Activated naive CD4-positive, alpha-beta T cell treated with anti-CD3 and anti-CD28 coated beads, Interleukin-2, amount 50 U/mL, for 72 hours (primary cell): Measurements from ENCODE around the gene XRCC4. TPM values are rescaled to one million over a fixed set of nuclear protein-coding genes. Genes with fewer than 3 reads are reported as not detected.

ENCODE experiments used
- ATAC-seq, 2 donors: fragments of 150-1000 bp; cut with Tn5 transposase; 2 replicates each; pipeline ENCODE4 v1.10.0; 2021; ENCODE audit warnings: mild to moderate bottlenecking in 2 of 2, moderate library complexity in 2 of 2
- DNase-seq, 2 donors: peaks; one replicate each; pipeline ENCODE4 v3.0.0; 2021 to 2022; ENCODE audit warnings: low spot score in 2 of 2
- H3K27ac Mint-ChIP-seq, 2 donors: one replicate each; pipeline ENCODE4 v1.8.0; 2022; ENCODE audit warnings: mild to moderate bottlenecking in 2 of 2, mixed read lengths in 2 of 2
- H3K36me3 Mint-ChIP-seq, 2 donors: one replicate each; pipeline ENCODE4 v1.8.0; 2022; ENCODE audit warnings: mixed read lengths in 2 of 2
- H3K9me3 Mint-ChIP-seq, 2 donors: one replicate each; pipeline ENCODE4 v1.8.0; 2022; ENCODE audit warnings: mixed read lengths in 2 of 2
- total RNA-seq, 2 donors: library from RNA; stranded (reverse); gene quantifications; one replicate each; pipeline ENCODE4 v1.2.3, GENCODE V29; 2022

The XRCC4 gene
- total RNA-seq = 10 to 100 TPM; 13.3 to 13.6 TPM

DNA sequence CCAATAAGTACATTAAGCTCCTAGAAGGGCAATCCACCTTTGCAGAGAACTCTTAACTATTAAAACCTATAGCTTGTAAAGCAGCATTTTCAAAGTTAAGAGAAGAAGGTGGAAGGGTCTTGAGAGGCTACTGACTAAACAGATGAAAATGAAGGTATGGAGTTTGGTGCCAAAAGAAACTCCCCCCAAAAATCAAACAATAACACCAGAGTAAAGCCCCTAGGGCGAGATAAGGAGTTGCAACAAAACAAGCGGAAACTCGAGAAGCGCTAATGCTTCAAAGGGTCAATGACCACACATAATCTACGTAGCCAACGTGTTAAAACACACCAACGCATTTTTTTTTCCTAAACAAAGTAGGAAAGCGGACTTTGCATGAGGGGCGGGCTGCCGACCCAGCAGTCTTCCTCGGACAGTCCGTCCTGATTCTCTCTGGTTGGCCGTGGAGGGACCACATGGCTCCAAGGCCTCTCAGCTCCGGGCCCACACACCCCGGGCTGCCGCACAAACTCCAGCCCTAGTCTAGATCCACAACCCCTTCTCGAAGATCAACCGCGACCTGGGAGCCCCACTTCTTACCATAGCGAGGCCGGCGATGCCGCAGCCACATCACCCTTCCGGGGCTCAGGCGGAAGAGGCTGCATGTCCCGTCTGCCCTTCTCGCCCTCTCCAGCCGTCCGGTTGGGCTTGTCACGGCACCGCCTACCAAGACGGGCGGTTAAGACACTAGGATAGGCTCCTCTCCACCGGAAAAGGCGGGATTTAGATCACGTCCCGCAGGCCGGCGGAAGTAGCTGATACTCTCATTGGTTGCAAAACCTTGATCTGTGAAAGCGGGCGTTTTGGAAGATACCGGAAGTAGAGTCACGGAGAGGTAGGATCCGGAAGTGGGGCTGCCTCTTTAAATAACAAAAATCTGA is at the start of gene XRCC4, which contains the start of gene TMEM167A:
Gene XRCC4, plus strand, starts transcription at position 806 of the 920 bp plus-strand sequence. CDS start 27,373 bp downstream, outside the sequence.
Gene TMEM167A, minus strand, starts transcription at position 653 of the 920 bp plus-strand sequence. Its CDS starts 71 bp downstream, at position 582.
- peak; percentile 100 for ATAC-seq
- H3K9me3 Mint-ChIP-seq = no peaks in the 10 kb centered on the region
- DNase-seq = peak; percentile 87 to 96
- peaks cover 34 to 41% of the 10 kb centered on the region in 2 donors for H3K36me3 Mint-ChIP-seq
- peak within 1 kb of the TSS; percentile 98 to 99 for H3K27ac Mint-ChIP-seq

DNA sequence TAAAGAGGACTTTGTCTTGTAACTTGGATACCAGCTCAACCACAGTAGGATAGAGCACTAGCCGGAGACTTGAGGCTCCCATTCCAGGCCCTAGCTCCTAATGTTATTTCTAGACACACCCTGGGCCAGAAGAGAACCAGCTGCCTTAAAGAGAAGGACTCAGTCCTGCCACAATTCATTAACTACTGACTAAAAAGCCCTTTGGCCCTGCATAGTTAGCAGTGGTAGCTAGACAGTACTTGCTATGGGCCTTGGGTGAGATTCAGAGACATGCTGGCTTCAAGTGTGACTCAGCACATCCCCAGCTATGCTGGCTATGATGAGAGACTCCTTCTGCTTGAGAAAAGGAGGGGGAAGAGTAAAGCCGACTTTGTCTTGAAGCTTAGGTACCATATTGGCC is 47.4 kb upstream of the XRCC4 start:
- H3K9me3 Mint-ChIP-seq = no peaks in the 10 kb centered on the region
- H3K36me3 Mint-ChIP-seq = no peaks in the 10 kb centered on the region
- ATAC-seq (no peak), DNase-seq (no peak)
- H3K27ac Mint-ChIP-seq = no peak overlapping the region

GRCh38 chr5:83031381-83031780 is 46.0 kb upstream of the XRCC4 start:
- Mint-ChIP-seq H3K27ac (no peak overlapping the region), H3K36me3 (no peaks in the 10 kb centered on the region), H3K9me3 (no peaks in the 10 kb centered on the region)
- DNase-seq (no peak), ATAC-seq (no peak)

DNA sequence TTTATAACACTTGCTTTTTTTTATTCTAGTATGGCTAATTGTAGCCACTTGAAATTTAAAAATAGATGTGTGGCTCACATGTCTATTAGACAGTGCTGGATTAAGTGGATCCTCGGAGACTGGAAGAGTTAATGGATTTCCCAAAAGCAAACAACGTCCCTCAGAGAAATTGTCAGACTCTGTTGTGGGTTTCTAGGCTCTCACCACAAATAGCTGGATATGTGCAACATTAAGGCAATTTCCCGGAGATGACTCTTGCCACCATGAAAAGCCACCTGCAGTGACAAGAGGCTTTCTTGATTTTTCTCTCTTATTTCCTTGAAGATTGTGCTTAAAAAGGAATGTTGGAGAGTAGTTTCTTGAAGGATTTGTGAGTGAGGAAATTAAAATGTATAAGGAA is 43.3 kb upstream of the XRCC4 start:
- Mint-ChIP-seq H3K9me3 (no peaks in the 10 kb centered on the region), H3K27ac (no peak overlapping the region), H3K36me3 (no peaks in the 10 kb centered on the region)
- ATAC-seq (no peak), DNase-seq (no peak)

DNA sequence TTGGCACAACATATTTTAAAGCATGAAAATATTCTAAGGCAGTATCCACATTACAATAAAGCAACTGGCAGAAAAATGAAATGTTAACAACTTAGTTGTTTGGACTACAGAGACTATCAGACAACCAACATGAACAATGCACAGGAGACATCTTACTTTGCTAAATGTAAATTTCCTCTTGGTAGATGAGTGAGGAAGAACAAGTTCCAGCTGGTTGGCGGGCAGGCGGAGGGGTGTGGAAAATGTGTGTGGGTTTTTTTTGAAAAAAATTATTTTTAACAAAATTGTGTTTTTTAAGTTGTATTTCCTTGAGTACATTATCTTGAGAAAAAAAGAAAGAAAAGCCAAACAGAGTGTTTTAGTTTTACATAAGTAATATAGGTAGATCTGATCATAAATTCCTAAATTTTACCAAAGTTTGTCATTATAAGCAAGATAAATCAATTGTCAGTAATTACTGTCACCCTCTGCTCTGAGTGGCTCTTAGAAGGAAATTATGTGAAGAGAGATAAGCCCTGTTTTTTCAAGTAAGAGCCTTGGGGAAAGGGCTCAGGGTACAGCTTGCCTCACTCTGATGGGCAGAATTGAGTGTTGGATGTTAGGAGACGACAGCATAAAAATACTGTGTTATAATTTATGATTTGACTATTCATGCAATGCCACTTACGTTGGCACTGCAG is 42.7 kb upstream of the XRCC4 start:
- no peak for ATAC-seq

DNA sequence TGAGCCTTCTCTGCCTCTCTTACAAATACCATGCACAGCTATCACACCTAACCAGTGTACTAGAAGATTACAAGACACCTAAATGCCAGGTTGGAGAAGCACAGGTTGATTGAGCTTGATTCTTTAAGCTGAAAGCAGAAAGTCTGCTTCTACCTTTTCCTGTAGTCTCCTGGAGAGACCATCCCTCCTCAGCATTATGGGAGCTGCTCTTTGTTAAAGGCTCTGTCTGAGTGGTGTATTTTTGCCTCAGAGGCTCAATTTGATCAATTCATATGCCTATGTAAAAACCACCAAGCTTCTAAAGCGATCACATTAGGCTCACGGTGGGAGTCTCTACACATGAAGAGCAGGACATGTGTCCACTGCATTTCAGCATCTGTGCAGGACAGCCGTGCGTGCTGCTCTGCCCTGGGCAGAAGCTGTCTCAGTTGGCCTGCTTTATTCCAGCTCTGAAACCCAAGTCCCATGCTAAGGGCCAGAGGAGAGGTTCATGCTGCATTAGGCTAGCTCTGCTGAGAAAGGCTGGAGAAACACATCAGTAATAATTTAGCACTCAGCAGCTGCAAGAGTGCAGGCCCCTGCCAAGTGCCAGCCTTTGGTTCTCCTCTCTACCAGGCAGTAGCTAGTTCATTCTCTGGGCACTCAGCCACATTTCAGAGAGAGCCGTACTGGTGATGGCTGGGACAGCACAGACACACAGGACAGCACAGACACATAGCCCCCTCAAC is 41.8 kb upstream of the XRCC4 start:
- H3K9me3 Mint-ChIP-seq = no peaks in the 10 kb centered on the region

More for the DNA sequence above, 42.7 kb upstream of the XRCC4 start:
- no peaks in the 10 kb centered on the region for H3K9me3 Mint-ChIP-seq
- no peaks in the 10 kb centered on the region for H3K36me3 Mint-ChIP-seq
- no peak for DNase-seq
- H3K27ac Mint-ChIP-seq = no peak overlapping the region

GRCh38 chr5:83036991-83037575 is 40.3 kb upstream of the XRCC4 start:
- Mint-ChIP-seq H3K36me3 (no peaks in the 10 kb centered on the region), H3K9me3 (no peaks in the 10 kb centered on the region), H3K27ac (no peak overlapping the region)
- no peak for ATAC-seq
- no peak for DNase-seq

More for the DNA sequence above, 41.8 kb upstream of the XRCC4 start:
- no peak for ATAC-seq
- Mint-ChIP-seq H3K27ac (peak overlapping the region in 1 of 2 donors; percentile 55), H3K36me3 (no peaks in the 10 kb centered on the region)
- no peak for DNase-seq

- ATAC-seq (no peak), DNase-seq (no peak)
- Mint-ChIP-seq H3K9me3 (no peaks in the 10 kb centered on the region), H3K27ac (no peak overlapping the region), H3K36me3 (no peaks in the 10 kb centered on the region)
These were observed 38.4 kb upstream of the XRCC4 start for GRCh38 chr5:83038924-83039323.

GRCh38 chr5:83042507-83042906 is 34.8 kb upstream of the XRCC4 start:
- Mint-ChIP-seq H3K27ac (no peak overlapping the region), H3K36me3 (no peaks in the 10 kb centered on the region), H3K9me3 (no peaks in the 10 kb centered on the region)
- ATAC-seq = no peak
- no peak for DNase-seq

DNA sequence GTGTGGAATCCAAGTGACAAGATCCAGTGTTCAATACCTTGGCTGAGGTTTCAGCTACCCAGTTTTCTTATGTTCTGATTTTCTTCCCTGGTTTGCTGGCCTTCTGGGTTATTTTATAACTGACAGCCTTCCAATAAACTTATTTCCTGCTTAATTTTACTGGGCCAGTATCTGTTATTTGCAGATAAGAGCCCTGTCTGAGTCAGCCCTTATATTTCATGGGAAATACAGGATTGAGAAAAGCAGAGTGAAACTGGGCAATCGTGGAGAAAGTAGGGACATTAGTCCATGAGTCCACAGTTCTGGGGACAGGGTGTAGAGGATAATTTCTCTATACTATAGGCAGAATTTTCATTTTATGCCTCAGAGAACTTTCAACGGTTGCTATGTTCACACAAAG is 32.4 kb upstream of the XRCC4 start:
- H3K27ac Mint-ChIP-seq = no peak overlapping the region
- no peaks in the 10 kb centered on the region for H3K36me3 Mint-ChIP-seq
- no peak for DNase-seq
- no peak for ATAC-seq
- H3K9me3 Mint-ChIP-seq = no peaks in the 10 kb centered on the region

- Mint-ChIP-seq H3K9me3 (no peaks in the 10 kb centered on the region), H3K36me3 (peaks cover 6% of the 10 kb centered on the region in 2 donors), H3K27ac (no peak overlapping the region)
- no peak for DNase-seq
- no peak for ATAC-seq
These were observed 29.1 kb upstream of the XRCC4 start for GRCh38 chr5:83048277-83048676.

DNA sequence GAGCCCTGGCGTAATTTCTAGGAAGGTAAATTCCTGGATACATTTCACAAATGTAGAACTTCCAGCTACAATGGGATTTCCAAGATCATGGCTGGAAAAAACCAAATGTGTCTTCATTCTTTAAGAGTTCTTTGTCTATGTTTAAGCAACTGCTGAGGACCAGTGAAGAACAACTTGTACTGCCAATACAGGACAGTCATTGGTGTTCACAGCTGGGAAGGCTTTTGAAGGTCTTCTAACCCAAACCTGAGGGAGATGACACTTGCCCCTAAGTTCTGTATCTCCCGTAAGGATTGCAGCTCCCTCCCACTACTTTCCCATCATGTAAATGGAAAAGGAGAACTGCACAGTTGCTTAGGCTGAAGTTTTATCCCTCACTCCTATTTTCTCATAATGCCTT is 28.5 kb upstream of the XRCC4 start:
- Mint-ChIP-seq H3K9me3 (no peaks in the 10 kb centered on the region), H3K36me3 (peaks cover 8 to 9% of the 10 kb centered on the region in 2 donors), H3K27ac (no peak overlapping the region)
- ATAC-seq (no peak), DNase-seq (no peak)

DNA sequence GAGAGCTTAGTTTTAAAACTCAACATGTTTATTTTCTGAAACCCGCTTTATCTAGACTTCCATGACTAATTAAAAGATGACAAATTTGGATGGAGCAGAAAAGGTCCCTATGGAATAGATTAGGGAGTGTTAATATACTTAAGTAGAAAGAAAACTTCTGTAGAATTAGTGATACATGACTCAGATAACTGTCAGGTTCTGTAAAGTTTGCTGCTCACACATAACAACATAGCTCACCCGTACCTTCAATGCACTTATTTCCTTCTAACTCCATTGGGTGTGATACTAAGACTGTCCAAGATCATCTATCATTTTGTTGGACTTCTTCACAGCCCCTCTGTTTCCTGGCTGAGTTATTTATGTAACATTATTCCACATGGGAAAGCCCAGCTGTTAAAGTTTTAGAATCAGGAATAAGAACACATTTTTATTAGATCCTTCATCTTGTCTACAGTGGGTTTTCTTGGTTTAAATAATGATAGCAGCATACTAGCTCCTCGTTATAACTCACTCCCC is 27.9 kb upstream of the XRCC4 start:
- no peak overlapping the region for H3K27ac Mint-ChIP-seq
- DNase-seq (no peak), ATAC-seq (no peak)
- no peaks in the 10 kb centered on the region for H3K9me3 Mint-ChIP-seq
- peaks cover 14 to 15% of the 10 kb centered on the region in 2 donors for H3K36me3 Mint-ChIP-seq

GRCh38 chr5:83050723-83051340 is 26.5 kb upstream of the XRCC4 start:
- no peak overlapping the region for H3K27ac Mint-ChIP-seq
- H3K36me3 Mint-ChIP-seq = peaks cover 24 to 25% of the 10 kb centered on the region in 2 donors
- ATAC-seq = no peak
- H3K9me3 Mint-ChIP-seq = no peaks in the 10 kb centered on the region
- DNase-seq = no peak

DNA sequence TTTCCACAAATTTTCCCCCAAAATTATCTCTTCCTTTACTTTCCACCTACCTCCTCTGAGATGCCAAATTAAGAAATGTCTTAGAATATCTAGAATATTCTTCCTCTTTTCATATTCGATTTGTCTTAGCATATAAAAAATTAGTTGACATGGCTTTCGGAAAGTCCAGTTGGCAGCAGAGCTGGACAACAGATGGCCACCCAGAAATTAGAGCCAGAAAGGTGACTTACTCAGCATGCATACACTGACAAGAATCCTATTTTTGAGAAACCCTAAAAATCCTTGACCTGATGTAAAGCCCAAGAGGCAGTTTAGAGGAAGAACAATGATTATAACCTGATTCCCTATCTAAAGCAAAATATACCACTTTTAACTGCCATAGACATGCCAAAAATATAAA is 22.2 kb upstream of the XRCC4 start:
- Mint-ChIP-seq H3K9me3 (no peaks in the 10 kb centered on the region), H3K36me3 (peaks cover 29 to 38% of the 10 kb centered on the region in 2 donors), H3K27ac (no peak overlapping the region)
- ATAC-seq (no peak), DNase-seq (no peak)

DNA sequence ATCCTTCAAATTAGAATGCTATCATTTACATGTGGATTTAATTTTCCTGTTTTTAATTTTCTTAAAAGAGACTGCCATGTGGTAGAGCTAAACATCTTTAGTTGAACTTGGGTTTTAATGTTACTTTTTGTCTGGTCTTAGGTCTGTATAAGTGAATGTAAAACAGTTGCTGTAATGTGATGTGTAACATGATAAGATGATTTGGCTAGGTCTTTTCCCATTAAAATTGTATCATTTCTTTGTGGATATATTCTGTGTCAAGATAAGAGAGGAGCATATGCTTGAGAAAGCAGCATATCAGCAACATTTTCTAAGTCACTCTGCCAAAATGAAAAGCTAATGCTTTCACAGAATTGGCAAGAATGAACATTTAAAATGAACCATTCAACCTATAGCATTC is 18.6 kb upstream of the XRCC4 start:
- ATAC-seq (no peak), DNase-seq (no peak)
- H3K9me3 Mint-ChIP-seq = no peaks in the 10 kb centered on the region
- H3K36me3 Mint-ChIP-seq = peaks cover 29 to 30% of the 10 kb centered on the region in 2 donors
- H3K27ac Mint-ChIP-seq = no peak overlapping the region
